Heart left ventricle (tissue), 13 donors: ENCODE data around the gene RPS6KA2.

ENCODE experiments used
- POLR2A ChIP-seq, 2 donors: fragments of 450-650 bp; IDR thresholded peaks; one replicate each; pipeline ENCODE4 v1.6.1; 2017; ENCODE audit warnings: antibody characterized with exemption in 2 of 2, mild to moderate bottlenecking in 2 of 2, moderate library complexity in 2 of 2
- TF ChIP-seq, protein P1 (sequence below), 12 donors: fragments of 200-600 bp; sonication (generic) in 4 of 12; IDR thresholded peaks; one replicate each; pipeline versions ENCODE4 v1.5.0 to v1.8.0; 2018 to 2022; ENCODE audit warnings: antibody characterized with exemption in 12 of 12, mild to moderate bottlenecking in 5 of 12
- donor health status: ischemic (EF 13 %, LVEDD 7.1; RV severe dilation, severe dysfunction).
- donor health status: DM: no; HTN: yes; CAD: no.
- donor health status: DM: no; HTN: no; CAD: no.
- donor health status: ischemic (EF 25% LVEDD 6.9; RV normal size, moderate dysfunction).
- donor health status: ischemic (EF 25% LVEDD 5.7; RV mildly dilated, moderate dysfunction).
- donor health status: ischemic (EF 35%, LVEDD 5.7; RV mildly dilated, moderate dysfunction).
- donor health status: nonischemic (EF 11% LVEDD 7.7; RV severe dilation, severe dysfunction).
- donor health status: DM: yes; HTN: yes; CAD: no.
- donor health status: PGD.
- donor health status: ischemic (EF 29% LVEDD 5.4; RV normal size, mild dysfunction).
- donor health status: nonischemic (EF 23%, LVEDD 6.1; RV moderate dilation, normal function).

DNA sequence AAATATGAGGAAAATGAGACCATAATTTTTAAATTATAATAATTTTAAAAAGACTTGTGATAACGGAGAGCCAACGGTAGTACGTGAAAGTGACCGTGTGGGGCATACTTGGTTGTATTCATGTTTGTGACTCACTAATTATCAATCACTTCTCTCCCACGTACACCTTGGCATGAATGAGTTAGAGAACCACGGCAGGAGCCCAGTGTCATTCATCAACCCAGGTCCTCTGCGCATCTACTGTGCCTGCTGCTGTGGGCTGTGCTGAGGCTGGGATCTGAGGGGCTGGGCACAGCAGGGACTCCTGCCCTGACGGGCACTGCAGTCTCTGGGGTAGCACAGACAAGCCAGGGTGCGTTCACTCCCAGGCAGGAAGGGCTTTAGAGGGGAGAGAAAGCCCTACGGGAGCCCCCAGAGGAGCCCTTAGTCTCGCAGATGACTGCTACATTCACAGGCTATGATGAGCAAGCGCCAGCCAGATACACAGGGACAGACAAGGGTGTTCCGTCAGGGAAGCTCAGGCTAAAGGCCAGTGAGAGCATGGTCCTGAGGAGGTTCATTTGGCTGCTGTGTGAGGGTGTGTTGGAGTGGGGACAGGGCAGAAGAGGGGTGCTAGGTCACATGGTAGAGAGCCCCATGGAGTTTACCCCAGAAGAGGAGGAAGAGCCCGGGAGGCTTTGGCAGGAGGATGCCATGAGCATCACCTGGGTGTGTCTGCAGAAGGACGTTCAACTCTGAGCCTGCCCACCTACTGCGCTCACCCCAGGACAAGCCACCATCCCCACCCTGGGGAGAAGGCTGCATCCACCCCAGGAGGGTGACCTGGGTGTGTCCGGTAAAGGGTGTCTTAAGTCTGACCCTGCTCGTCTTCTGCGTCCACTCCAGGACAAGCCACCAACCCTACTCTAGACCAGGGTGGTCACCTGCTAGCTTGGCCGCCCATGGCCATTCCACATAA, 8.2 kb upstream of the RPS6KA2 start:
- no peak for TF ChIP-seq POLR2A (IDR thresholded peaks at IDR 0.05)
- TF ChIP-seq, protein P1, sequence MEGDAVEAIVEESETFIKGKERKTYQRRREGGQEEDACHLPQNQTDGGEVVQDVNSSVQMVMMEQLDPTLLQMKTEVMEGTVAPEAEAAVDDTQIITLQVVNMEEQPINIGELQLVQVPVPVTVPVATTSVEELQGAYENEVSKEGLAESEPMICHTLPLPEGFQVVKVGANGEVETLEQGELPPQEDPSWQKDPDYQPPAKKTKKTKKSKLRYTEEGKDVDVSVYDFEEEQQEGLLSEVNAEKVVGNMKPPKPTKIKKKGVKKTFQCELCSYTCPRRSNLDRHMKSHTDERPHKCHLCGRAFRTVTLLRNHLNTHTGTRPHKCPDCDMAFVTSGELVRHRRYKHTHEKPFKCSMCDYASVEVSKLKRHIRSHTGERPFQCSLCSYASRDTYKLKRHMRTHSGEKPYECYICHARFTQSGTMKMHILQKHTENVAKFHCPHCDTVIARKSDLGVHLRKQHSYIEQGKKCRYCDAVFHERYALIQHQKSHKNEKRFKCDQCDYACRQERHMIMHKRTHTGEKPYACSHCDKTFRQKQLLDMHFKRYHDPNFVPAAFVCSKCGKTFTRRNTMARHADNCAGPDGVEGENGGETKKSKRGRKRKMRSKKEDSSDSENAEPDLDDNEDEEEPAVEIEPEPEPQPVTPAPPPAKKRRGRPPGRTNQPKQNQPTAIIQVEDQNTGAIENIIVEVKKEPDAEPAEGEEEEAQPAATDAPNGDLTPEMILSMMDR (IDR thresholded peaks at IDR 0.05): no peak
